ENCODE results near the gene FGFR2. TPM values are rescaled to one million over a fixed set of nuclear protein-coding genes. Genes with fewer than 3 reads are reported as not detected.
"Not testable (repeated sequence)": the region's sequence is repeated elsewhere in the genome, so short reads cannot be mapped to it uniquely, and the experiment has no call there.

The FGFR2 gene
- polyA plus RNA-seq, 1 donor from 2014 or later: not detected

DNA sequence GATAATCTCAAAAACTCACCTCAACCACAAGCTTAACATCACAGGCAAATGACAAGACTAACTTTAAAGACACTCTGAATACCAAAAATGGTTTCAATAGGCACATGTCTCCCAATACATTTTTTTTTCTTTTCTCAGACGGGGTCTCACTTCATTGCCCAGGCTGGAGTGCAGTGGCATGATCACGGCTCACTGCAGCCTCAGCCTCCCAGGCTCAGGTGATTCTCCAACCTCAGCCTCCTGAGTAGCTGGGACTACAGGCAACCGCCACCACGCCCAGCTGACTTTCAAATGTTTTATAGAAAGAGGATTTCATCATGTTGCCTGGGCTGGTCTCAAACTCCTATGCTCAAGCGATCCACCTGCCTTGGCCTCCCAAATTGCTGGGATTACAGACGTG, 77.7 kb downstream of the FGFR2 start:
- H3K27ac Mint-ChIP-seq, H3K4me3 Mint-ChIP-seq, H3K9me3 Mint-ChIP-seq, H3K36me3 Mint-ChIP-seq, H3K27me3 Mint-ChIP-seq, H3K4me1 Mint-ChIP-seq: not testable (repeated sequence)

DNA sequence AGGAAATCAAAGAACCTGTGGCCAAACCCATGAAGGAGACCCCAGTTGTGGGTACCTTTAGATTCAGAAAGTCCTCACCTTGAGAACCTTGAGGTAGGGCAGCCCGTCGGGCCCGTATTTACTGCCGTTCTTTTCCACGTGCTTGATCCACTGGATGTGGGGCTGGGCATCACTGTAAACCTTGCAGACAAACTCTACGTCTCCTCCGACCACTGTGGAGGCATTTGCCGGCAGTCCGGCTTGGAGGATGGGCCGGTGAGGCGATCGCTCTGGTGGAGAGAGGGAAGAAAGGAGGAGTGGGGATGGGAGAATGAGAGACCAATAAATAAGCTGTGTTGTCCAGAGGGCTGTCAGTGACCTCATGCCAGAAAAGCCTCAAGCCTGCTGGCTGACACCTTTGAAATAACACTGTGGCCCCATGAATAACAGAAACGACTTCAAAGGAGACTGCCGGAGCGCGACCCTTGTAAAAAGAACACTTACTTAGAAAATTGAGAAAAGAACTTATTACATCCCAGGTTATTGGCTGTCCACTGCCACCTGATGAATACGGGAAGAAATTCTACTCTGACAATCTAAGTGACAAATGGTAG, 78.2 kb downstream of the FGFR2 start:
- Mint-ChIP-seq H3K4me3 (no peak overlapping the region), H3K36me3 (peaks cover 3% of the 10 kb centered on the region), H3K27ac (no peak overlapping the region), H3K9me3 (peaks cover 2 to 8% (median 6%) of the 10 kb centered on the region in 3 donors), H3K27me3 (no peaks in the 10 kb centered on the region), H3K4me1 (no peaks in the 10 kb centered on the region)

DNA sequence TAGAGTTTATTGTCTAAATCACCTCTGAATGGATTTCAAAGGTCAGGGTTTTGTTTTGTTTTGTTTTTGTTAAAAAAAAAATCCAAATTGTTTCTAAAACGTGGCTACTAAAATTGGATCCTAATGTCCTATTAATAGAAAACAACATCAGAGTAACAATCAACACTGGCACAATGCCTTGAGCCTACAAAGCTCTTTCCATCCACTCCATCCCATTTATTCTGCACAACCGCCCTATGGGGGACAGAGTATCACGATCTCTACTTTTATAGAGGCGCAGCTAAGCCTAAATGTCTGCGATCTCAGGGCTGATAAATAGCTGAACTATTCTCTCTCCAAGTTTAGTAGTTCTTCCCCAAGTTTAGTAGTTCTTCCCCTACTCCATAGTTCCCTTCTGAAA, 78.8 kb downstream of the FGFR2 start:
- Mint-ChIP-seq H3K27me3 (no peaks in the 10 kb centered on the region), H3K36me3 (peaks cover 3% of the 10 kb centered on the region), H3K4me3 (no peak overlapping the region), H3K9me3 (peaks cover 2 to 8% (median 6%) of the 10 kb centered on the region in 3 donors), H3K4me1 (no peaks in the 10 kb centered on the region), H3K27ac (no peak overlapping the region)

DNA sequence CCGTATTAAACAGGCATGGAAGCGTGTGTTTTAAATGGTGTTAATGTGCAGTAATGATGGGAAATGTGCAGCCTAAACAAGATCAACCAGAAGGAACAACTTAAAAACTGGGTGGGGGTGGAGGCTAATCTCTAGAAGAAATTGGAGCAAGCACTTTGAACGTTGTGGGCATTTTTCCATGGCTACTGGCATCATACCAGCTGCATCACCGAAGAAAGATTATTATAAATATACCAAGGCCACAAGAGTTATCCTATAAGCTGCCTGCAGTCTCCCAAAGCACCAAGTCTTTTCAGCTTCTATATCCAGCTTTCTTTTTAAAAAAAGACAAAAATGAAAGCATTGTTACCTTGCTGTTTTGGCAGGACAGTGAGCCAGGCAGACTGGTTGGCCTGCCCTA, 79.9 kb downstream of the FGFR2 start:
- Mint-ChIP-seq H3K36me3 (peaks cover 3% of the 10 kb centered on the region), H3K4me3 (no peak overlapping the region), H3K27me3 (no peaks in the 10 kb centered on the region), H3K27ac (no peak overlapping the region), H3K4me1 (no peaks in the 10 kb centered on the region), H3K9me3 (peaks cover 2 to 8% (median 6%) of the 10 kb centered on the region in 3 donors)

DNA sequence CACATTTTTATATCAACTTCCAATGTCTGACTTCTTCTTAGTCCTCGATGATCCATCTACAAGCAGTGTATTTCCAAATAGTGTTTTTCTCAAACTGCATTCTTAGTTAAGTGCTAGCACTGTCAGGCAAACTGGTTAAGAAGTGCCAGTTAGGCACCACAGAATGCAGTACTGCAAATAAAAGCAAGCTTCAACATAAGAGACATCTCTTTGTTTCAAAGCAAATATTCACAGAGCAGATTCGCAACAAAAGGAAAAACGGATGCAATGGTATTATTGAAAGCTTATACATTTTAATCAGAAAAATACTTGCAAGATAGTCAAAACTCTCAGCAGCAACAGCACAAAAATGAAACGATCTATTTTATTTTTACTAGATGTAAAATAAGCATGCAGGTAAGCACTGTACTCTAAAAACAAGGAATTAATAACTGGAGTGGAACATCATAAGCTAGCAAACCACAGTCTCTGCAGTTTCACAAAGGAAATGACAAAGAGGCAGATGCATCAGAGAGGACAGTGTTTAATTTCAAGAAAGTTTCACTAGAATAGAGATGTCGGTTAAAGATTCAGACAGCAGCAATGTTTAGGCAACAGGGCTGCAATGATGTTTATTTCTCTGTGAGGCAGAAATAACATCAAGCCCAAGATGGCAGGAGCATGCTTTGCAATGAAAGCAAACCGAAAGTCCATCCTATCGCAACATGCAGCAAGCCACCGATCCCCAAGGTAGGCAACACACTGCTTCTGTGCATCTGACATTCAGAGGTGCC, 82.0 kb downstream of the FGFR2 start:
- Mint-ChIP-seq H3K36me3 (no peaks in the 10 kb centered on the region), H3K27ac (no peak overlapping the region), H3K27me3 (no peaks in the 10 kb centered on the region), H3K4me1 (no peaks in the 10 kb centered on the region), H3K9me3 (peaks cover 0 to 7% (median 2%) of the 10 kb centered on the region in 3 donors), H3K4me3 (no peak overlapping the region)

DNA sequence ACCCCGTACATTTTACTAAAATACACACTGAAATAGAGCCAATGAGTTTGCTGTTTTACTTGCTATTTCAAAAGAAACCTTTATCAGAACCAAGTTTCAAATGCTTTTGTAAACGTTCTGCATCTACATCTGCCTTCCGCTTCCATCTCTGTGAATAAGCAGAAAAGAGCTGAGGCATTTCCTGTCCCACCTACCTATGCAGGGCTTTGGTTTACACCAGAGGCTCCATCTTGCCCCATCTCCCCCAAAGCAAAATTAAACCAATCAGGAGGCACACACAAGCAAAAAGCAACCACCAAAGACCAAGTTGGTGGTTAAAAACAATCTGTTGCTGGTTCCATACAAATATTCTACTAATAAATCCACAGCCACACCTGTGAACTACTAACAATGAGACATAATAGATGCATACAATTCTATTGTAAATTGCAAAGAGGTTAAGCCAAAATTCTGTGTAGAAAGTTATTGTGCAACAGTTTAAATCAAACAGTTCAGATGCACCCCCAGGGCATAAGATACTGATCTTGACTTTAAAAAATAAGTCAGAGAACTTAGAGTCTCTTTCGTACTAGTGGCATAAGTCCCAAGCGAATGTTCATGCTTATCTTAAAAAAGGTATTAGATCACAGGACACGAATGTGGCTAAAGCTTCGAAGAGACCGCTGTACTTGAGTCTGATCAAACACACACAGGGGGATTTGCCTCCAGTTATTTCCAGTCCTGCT, 83.9 kb downstream of the FGFR2 start:
- no peaks in the 10 kb centered on the region for H3K36me3 Mint-ChIP-seq
- H3K27me3 Mint-ChIP-seq: no peaks in the 10 kb centered on the region
- no peaks in the 10 kb centered on the region for H3K4me1 Mint-ChIP-seq
- no peak overlapping the region for H3K4me3 Mint-ChIP-seq
- H3K9me3 Mint-ChIP-seq: peaks cover 0 to 7% (median 2%) of the 10 kb centered on the region in 3 donors
- H3K27ac Mint-ChIP-seq: no peak overlapping the region

DNA sequence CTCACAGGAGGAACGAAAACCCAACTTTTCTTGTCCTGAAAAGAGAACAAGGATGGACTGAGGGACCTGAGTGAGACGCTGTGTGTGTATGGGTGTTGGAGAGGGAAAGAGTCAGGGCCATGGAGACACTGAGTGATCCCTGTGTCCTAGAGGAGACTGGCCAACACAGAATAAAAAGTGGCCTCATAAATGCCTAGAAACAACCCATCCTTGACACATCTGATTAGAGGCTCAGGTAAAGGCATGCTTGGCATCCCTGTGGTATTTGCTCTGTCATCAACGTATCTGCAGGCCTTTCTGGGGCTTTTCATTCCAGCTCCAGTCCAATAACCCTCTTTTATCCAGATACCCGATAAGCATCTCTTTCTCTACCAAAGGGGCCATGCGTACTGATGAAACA, 86.3 kb downstream of the FGFR2 start:
- Mint-ChIP-seq H3K9me3 (peaks cover 0 to 2% (median 0%) of the 10 kb centered on the region in 3 donors), H3K27me3 (no peaks in the 10 kb centered on the region), H3K4me3 (no peak overlapping the region), H3K27ac (no peak overlapping the region), H3K4me1 (no peaks in the 10 kb centered on the region), H3K36me3 (no peaks in the 10 kb centered on the region)

DNA sequence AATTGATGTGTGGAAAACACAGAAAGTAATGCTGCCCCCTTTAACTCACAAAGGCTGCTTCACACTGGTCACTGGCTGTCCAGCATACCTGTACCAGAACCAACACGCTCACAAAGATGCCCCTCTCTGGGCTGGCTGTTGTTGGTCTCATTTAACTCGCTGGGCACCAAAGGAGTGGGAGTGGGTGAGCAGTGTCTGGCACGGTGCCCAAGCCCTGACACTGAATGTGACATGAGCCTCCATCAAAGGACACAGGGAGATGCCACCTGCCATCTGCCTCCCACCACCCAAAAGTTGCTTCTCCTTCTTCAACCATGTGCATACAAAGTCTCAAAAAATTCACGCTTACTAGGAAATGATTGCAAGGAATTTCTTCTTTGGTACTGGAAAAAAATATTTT, 86.8 kb downstream of the FGFR2 start:
- Mint-ChIP-seq H3K27me3 (no peaks in the 10 kb centered on the region), H3K36me3 (no peaks in the 10 kb centered on the region), H3K27ac (no peak overlapping the region), H3K9me3 (peaks cover 0 to 2% (median under 1%) of the 10 kb centered on the region in 3 donors), H3K4me3 (no peak overlapping the region), H3K4me1 (no peaks in the 10 kb centered on the region)

DNA sequence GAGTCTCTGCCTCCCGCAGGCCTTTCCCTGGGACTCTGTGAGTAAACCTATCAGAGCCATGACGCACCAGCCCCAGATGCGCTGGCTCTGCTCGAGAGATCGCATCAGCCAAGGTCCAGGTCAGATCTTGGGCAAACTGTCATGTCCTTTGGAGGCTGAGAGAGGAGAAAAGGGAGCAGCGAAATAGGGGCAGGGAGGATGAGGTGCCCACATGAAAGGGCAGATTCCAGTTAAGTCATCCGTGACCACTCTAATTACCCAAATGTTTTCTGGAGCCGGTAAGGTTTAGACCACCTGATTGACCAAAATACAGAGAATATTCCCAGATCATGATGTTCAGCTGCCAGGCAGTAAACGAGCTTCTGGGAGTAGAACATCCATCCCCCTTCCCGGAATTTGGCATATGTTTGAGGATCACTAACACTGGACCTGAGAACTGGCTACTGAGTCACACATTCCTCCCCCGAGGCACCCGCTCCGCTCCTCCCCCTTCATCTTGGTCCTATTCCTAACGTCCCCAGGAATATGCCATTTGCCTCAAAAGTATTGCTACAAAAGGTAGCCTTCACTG, 88.0 kb downstream of the FGFR2 start:
- H3K36me3 Mint-ChIP-seq: no peaks in the 10 kb centered on the region
- H3K4me1 Mint-ChIP-seq: no peaks in the 10 kb centered on the region
- H3K27ac Mint-ChIP-seq: no peak overlapping the region
- no peak overlapping the region for H3K4me3 Mint-ChIP-seq
- H3K27me3 Mint-ChIP-seq: no peaks in the 10 kb centered on the region
- H3K9me3 Mint-ChIP-seq: peaks cover 0 to 3% (median 0%) of the 10 kb centered on the region in 3 donors

DNA sequence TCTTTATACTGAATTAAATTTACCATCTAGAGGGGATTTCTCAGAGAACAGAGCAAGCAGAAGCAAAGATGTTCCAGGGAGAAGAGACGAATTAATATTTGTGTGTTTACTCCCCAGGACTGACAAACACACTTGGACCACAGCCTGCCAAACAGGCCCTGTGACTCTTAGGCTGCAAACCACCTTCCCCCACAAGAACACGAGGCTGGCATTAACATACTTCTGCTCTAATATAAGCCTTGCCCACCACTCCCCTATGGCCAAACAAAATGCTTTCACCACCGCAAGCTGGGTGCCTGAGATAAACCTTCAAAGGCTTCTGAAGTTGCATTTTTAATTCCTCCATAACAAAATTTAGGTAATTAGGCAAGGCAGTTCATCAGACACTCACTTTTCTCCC, 88.4 kb downstream of the FGFR2 start:
- H3K9me3 Mint-ChIP-seq: peaks cover 0 to 3% (median 0%) of the 10 kb centered on the region in 3 donors
- no peaks in the 10 kb centered on the region for H3K27me3 Mint-ChIP-seq
- H3K36me3 Mint-ChIP-seq: no peaks in the 10 kb centered on the region
- no peaks in the 10 kb centered on the region for H3K4me1 Mint-ChIP-seq
- no peak overlapping the region for H3K4me3 Mint-ChIP-seq
- H3K27ac Mint-ChIP-seq: no peak overlapping the region

DNA sequence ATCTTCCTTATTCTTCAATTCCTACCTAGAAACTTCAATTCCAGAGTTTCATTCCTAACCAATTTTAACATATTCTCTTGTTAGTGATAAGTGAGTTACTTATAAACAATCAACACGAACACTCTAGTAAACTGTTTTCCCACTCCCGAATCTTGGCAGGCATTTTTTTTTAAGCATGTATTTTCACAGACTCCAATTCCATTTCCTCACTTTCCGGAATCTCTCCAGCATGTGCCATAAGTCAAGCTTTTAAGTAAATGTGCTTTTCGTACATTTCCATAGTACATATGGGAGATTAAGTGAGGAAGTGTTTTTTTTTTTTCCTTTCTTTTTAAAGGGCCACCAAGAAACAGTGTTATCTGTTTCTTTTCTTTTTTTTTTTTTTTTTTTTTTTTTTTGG, 89.1 kb downstream of the FGFR2 start:
- Mint-ChIP-seq H3K4me1 (no peaks in the 10 kb centered on the region), H3K4me3 (no peak overlapping the region), H3K27me3 (no peaks in the 10 kb centered on the region)

DNA sequence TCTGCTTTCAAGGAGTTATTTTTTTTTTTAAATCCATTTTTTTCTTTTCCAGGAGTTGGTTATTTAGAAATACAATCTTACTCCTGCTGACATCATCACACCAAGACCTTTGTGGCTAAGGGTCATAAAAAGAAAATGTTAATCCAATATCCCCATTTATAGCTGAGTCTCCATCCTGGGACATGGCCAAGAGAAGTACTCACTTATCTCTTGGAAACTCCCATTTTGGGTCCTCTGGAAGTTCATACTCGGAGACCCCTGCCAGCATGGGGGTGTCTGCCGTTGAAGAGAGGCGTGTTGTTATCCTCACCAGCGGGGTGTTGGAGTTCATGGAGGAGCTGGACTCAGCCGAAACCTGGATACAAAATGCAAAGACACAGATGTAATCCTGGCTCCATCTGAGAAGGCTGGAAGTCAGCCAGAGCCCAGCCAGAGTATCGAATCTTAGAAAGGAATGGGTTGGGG, 94.6 kb downstream of the FGFR2 start:
- peaks cover 0 to 3% (median 0%) of the 10 kb centered on the region in 3 donors for H3K9me3 Mint-ChIP-seq
- H3K27me3 Mint-ChIP-seq: no peaks in the 10 kb centered on the region
- no peak overlapping the region for H3K27ac Mint-ChIP-seq
- no peaks in the 10 kb centered on the region for H3K36me3 Mint-ChIP-seq
- no peaks in the 10 kb centered on the region for H3K4me1 Mint-ChIP-seq
- no peak overlapping the region for H3K4me3 Mint-ChIP-seq

More for the DNA sequence above, 89.1 kb downstream of the FGFR2 start:
- Mint-ChIP-seq H3K36me3 (no peaks in the 10 kb centered on the region), H3K9me3 (peaks cover 0 to 3% (median 0%) of the 10 kb centered on the region in 3 donors), H3K27ac (no peak overlapping the region)

DNA sequence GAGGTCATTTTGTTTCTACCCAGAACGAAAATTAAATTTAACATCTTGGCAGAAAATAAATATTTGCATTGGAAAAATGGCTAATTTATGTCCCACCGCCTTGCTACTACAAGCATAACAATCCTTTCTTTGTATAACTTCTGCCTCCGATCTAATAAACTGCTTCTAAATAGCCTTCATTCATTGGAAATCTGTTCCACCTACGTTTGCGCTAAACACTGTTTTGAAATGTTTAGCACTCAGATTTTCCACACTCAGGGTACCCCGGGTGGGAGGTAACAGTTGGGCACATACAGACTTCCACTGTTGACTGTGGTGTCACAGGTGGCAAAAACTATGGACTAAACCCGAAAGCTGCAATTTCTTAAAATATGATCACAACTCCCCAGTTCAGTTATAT, 96.4 kb downstream of the FGFR2 start:
- Mint-ChIP-seq H3K27me3 (no peaks in the 10 kb centered on the region), H3K4me3 (no peak overlapping the region), H3K27ac (no peak overlapping the region), H3K4me1 (no peaks in the 10 kb centered on the region), H3K36me3 (no peaks in the 10 kb centered on the region), H3K9me3 (peaks cover 0 to 3% (median 0%) of the 10 kb centered on the region in 3 donors)

DNA sequence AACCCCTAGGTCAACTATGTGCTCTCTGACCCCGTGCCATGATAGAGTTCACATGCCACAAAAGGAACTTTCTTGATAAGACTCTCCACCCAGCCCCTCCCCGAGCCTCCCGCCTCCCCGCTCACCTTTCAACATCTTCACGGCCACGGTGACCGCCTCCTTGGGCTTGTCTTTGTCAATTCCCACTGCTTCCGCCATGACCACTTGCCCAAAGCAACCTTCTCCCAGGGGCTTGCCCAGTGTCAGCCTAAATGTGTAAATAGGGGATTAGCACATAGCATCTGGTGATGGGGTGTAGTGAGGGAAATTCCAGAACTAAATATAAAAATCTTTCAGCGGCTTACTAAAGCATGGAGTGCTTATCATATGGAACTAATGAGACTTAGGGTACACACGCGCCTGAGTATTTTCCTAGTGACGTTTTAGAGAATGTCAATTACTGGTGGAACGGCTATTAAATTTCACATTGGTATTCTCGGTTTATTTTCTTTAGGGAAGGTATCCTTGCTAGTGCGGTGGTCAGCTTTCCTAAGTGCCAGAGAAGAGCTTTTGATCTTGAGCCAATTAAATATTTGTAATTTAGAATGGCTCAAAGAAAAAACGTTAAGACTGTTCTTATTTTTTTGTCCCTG, 97.4 kb downstream of the FGFR2 start:
- Mint-ChIP-seq H3K4me1 (no peaks in the 10 kb centered on the region), H3K27me3 (no peaks in the 10 kb centered on the region), H3K4me3 (no peak overlapping the region), H3K27ac (no peak overlapping the region), H3K9me3 (no peaks in the 10 kb centered on the region), H3K36me3 (no peaks in the 10 kb centered on the region)
